ENCODE results near the gene COMMD7.

DNA sequence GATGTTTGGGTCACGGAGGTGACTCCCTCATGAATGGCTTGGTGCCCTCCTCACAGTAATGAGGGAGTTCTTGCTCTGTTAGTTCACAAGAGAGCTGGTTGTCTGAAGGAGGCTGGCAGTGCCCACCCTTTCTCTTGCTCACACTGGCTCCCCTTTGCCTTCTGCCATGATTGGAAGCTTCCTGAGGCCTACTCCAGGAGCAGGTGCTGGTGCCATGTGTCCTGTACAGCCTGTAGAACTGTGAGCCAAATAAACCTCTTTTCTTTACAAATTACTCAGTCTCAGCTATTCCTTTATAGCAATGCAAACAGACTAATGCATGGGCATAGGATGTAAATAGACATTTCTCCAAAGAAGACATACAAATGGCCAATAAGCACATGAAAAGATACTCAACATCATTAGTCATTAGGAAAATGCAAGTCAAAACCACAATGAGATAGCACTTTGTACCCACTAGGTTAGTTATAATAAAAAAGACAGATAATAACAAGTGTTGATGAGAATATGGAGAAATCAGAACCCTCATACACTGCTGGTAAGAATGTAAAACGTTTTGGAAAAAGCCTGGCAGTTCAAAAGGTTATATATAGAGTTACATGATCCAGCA lies 87.3 kb downstream of the COMMD7 start:
- no peak for TF ChIP-seq POLR2A (IDR thresholded peaks at IDR 0.05)
- TF ChIP-seq, protein P1, sequence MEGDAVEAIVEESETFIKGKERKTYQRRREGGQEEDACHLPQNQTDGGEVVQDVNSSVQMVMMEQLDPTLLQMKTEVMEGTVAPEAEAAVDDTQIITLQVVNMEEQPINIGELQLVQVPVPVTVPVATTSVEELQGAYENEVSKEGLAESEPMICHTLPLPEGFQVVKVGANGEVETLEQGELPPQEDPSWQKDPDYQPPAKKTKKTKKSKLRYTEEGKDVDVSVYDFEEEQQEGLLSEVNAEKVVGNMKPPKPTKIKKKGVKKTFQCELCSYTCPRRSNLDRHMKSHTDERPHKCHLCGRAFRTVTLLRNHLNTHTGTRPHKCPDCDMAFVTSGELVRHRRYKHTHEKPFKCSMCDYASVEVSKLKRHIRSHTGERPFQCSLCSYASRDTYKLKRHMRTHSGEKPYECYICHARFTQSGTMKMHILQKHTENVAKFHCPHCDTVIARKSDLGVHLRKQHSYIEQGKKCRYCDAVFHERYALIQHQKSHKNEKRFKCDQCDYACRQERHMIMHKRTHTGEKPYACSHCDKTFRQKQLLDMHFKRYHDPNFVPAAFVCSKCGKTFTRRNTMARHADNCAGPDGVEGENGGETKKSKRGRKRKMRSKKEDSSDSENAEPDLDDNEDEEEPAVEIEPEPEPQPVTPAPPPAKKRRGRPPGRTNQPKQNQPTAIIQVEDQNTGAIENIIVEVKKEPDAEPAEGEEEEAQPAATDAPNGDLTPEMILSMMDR (IDR thresholded peaks at IDR 0.05) = no peak

Data from uterus (tissue), 2 donors.